OCI-LY7 (cell line): ENCODE results near the gene SPN. TPM values are rescaled to one million over a fixed set of nuclear protein-coding genes. Genes with fewer than 3 reads are reported as not detected.

Experiments used
- BruUV-seq: library from RNA; stranded (reverse); fragments of 400-500 nt; replicated peaks from 2 replicates; lab custom pipeline; 2021; lab: Mats Ljungman, UMichigan
- CTCF ChIA-PET: fragments of 300-600 bp; sonication (Branson Sonifier 250); formaldehyde crosslinking; loops from one replicate; lab custom pipeline; 2022; ENCODE audit warnings: antibody characterized with exemption; ENCODE audit not compliant: unreplicated experiment; lab: Charles Lee
- POLR2A ChIA-PET: fragments of 300-600 bp; sonication (Branson Sonifier 250); formaldehyde crosslinking; loops from one replicate; lab custom pipeline; 2022; ENCODE audit warnings: antibody characterized with exemption; lab: Charles Lee
- DNase-seq: peaks from one replicate; pipeline ENCODE4 v3.0.0-alpha.2; 2015; ENCODE audit warnings: low spot score
- H2AFZ ChIP-seq: fragments of 200-600 bp; sonication (generic), shearing (Covaris generic); 2 replicates; pipeline ENCODE4 v1.6.1; 2014; ENCODE audit warnings: mild to moderate bottlenecking, antibody characterized with exemption, low read length, moderate library complexity
- H3K27ac ChIP-seq: fragments of 200-600 bp; sonication (generic); 2 replicates; pipeline ENCODE4 v1.5.1; 2014; ENCODE audit warnings: mixed run types, low read depth, mild to moderate bottlenecking, moderate library complexity, low read length, inconsistent platforms; ENCODE audit not compliant: poor library complexity, severe bottlenecking
- H3K36me3 ChIP-seq: fragments of 200-600 bp; sonication (generic); 2 replicates; pipeline ENCODE4 v1.6.1; 2014; ENCODE audit warnings: mild to moderate bottlenecking, antibody characterized with exemption, low read length, moderate library complexity, mixed read lengths; ENCODE audit not compliant: insufficient read depth
- H3K4me1 ChIP-seq: fragments of 200-600 bp; sonication (generic); 2 replicates; pipeline ENCODE4 v1.5.1; 2014; ENCODE audit warnings: mild to moderate bottlenecking, low read length; ENCODE audit not compliant: insufficient read depth, poor library complexity, severe bottlenecking
- H3K4me2 ChIP-seq: fragments of 200-600 bp; sonication (generic); 2 replicates; pipeline ENCODE4 v1.6.1; 2014; ENCODE audit warnings: mild to moderate bottlenecking, low read length
- H3K4me3 ChIP-seq: fragments of 200-600 bp; sonication (generic); 2 replicates; pipeline ENCODE4 v1.5.1; 2014; ENCODE audit warnings: mild to moderate bottlenecking, low read depth, low read length; ENCODE audit not compliant: poor library complexity, severe bottlenecking
- H3K79me2 ChIP-seq: fragments of 200-600 bp; sonication (generic); 2 replicates; pipeline ENCODE4 v1.6.1; 2016; ENCODE audit warnings: low read depth, mild to moderate bottlenecking, low read length, moderate library complexity, mixed read lengths; ENCODE audit not compliant: insufficient read depth
- H3K9me2 ChIP-seq: fragments of 200-600 bp; sonication (generic); 2 replicates; pipeline ENCODE4 v1.6.1; 2016; ENCODE audit warnings: mild to moderate bottlenecking, low read length, mixed read lengths; ENCODE audit not compliant: insufficient read depth
- H3K9me3 ChIP-seq: fragments of 200-600 bp; sonication (generic); 2 replicates; pipeline ENCODE4 v1.6.1; 2014; ENCODE audit warnings: mild to moderate bottlenecking, mixed run types, low read length, mixed read lengths
- H4K20me1 ChIP-seq: fragments of 200-600 bp; sonication (generic); 2 replicates; pipeline ENCODE4 v1.6.1; 2014; ENCODE audit warnings: mild to moderate bottlenecking, antibody characterized with exemption, low read length, moderate library complexity, mixed read lengths; ENCODE audit not compliant: insufficient read depth
- EZH2phosphoT487 ChIP-seq: fragments of 200-600 bp; sonication (generic); IDR thresholded peaks from 2 replicates; pipeline ENCODE4 v1.6.1; 2018; ENCODE audit warnings: low read depth, borderline replicate concordance, mild to moderate bottlenecking, mixed run types, antibody characterized with exemption, low read length, moderate library complexity, mixed read lengths
- intact Hi-C: fragments of 100-400 bp; cut with micrococcal nuclease; formaldehyde crosslinking; loops from one replicate; pipeline ENCODE4 v1.10.0; 2022; ENCODE audit not compliant: unreplicated experiment
- total RNA-seq, 2 experiments: library from RNA; depleted of rRNA in 1 of 2; stranded (reverse); fragments of >200 nt in 1 of 2; shearing (Covaris generic) in 1 of 2; gene quantifications; 2 replicates each; pipeline ENCODE4 v1.2.3, GENCODE V29; 2014 to 2022
- TF ChIP-seq, protein P1 (sequence below): fragments of 200-600 bp; sonication (generic); conservative IDR thresholded peaks from 2 replicates; pipeline ENCODE4 v1.5.1; 2014; ENCODE audit warnings: mild to moderate bottlenecking, antibody characterized with exemption, low read length, moderate library complexity, mixed read lengths

The SPN gene
- total RNA-seq, 2 experiments from 2014 or later, result 59.4 to 90.5 TPM

DNA sequence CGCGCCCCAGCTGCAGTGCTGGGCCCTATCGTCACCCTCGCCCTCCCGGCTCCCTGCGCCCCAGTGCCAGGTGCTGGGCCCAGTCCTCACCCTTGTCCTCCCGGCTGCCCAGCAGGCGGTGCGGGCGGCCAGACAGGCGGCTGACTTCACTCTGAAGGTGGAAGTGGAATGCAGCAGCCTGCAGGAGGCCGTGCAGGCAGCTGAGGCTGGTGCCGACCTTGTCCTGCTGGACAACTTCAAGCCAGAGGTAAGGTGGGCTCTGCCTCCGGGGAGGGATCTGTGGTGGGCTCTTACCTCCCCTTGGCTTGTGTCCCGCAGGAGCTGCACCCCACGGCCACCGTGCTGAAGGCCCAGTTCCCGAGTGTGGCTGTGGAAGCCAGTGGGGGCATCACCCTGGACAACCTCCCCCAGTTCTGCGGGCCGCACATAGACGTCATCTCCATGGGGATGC lies 33.9 kb downstream of the SPN start:
- intact Hi-C loops, result no loop called here

DNA sequence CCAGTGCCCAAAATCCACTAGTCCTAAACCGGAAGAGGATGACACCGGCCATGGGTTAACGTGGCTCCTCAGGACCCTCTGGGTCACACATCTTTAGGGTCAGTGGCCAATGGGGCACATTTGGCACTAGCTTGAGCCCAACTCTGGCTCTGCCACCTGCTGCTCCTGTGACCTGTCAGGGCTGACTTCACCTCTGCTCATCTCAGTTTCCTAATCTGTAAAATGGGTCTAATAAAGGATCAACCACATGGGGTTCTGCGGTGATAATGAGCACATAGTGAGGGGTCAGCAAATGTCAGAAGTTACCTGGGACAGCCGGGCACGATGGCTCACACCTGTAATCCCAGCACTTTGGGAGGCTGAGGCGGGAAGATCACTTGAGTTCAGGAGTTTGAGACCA lies 34.3 kb downstream of the SPN start:
- Histone ChIP-seq H3K9me2 (no peaks in the 10 kb centered on the region), H3K4me2 (no peak overlapping the region), H3K27ac (no peak overlapping the region), H3K79me2 (no peaks in the 10 kb centered on the region), H4K20me1 (no peaks in the 10 kb centered on the region), H2AFZ (no peak overlapping the region), H3K4me1 (peaks cover 19% of the 10 kb centered on the region), H3K9me3 (no peaks in the 10 kb centered on the region), H3K36me3 (no peaks in the 10 kb centered on the region), H3K4me3 (no peak overlapping the region)
- TF ChIP-seq, protein P1, sequence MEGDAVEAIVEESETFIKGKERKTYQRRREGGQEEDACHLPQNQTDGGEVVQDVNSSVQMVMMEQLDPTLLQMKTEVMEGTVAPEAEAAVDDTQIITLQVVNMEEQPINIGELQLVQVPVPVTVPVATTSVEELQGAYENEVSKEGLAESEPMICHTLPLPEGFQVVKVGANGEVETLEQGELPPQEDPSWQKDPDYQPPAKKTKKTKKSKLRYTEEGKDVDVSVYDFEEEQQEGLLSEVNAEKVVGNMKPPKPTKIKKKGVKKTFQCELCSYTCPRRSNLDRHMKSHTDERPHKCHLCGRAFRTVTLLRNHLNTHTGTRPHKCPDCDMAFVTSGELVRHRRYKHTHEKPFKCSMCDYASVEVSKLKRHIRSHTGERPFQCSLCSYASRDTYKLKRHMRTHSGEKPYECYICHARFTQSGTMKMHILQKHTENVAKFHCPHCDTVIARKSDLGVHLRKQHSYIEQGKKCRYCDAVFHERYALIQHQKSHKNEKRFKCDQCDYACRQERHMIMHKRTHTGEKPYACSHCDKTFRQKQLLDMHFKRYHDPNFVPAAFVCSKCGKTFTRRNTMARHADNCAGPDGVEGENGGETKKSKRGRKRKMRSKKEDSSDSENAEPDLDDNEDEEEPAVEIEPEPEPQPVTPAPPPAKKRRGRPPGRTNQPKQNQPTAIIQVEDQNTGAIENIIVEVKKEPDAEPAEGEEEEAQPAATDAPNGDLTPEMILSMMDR, result no peak
- TF ChIP-seq EZH2phosphoT487, result no peak
- POLR2A ChIA-PET, result no interaction called here
- CTCF ChIA-PET, result no interaction called here
- no peak for DNase-seq
- BruUV-seq, result no TSS peak
- intact Hi-C loops, result no loop called here

More for the DNA sequence above, 33.9 kb downstream of the SPN start:
- no peak for DNase-seq
- no peaks in the 10 kb centered on the region for H3K9me2 ChIP-seq
- TF ChIP-seq EZH2phosphoT487, result no peak
- no peak overlapping the region for H3K27ac ChIP-seq
- ChIA-PET POLR2A (no interaction called here), CTCF (no interaction called here)
- no peaks in the 10 kb centered on the region for H4K20me1 ChIP-seq
- H3K4me1 ChIP-seq, result peaks cover 14% of the 10 kb centered on the region
- H3K4me3 ChIP-seq, result no peak overlapping the region
- H3K4me2 ChIP-seq, result no peak overlapping the region
- H3K9me3 ChIP-seq, result no peaks in the 10 kb centered on the region
- H2AFZ ChIP-seq, result no peak overlapping the region
- BruUV-seq, result no TSS peak
- no peaks in the 10 kb centered on the region for H3K36me3 ChIP-seq
- H3K79me2 ChIP-seq, result no peaks in the 10 kb centered on the region

DNA sequence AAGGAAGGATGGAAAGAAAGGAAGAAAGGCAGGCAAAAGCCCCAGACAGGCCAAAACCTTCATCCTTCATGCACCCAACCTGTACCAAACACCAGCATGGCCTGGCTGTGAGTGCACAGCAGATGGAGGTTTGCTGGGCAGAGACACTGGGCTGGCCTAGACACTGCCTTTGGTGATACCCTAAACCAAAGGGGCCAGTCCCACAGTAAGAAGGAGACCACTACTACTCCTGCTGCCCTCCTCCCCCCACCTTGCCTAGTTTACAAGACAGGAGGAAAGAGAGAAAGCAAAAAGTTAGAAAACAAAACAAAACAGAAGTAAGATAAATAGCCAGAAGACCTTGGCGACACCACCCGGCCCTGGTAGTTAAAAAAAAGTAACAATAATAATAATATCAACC lies 35.0 kb downstream of the SPN start:
- no peak for DNase-seq
- intact Hi-C loops, result no loop called here
- TSS peak; percentile 86 for BruUV-seq
- no peak overlapping the region for H3K4me2 ChIP-seq
- no peak for TF ChIP-seq EZH2phosphoT487
- TF ChIP-seq, protein P1, result no peak
- H2AFZ ChIP-seq, result no peak overlapping the region
- H3K9me2 ChIP-seq, result no peaks in the 10 kb centered on the region
- H3K4me3 ChIP-seq, result no peak overlapping the region
- H3K9me3 ChIP-seq, result no peaks in the 10 kb centered on the region
- H3K27ac ChIP-seq, result no peak overlapping the region
- ChIA-PET POLR2A (interaction anchor here (0.6 kb wide), 1 partner anchor 100 kb away, joined by 4 read pairs; no protein-coding TSS in a partner anchor), CTCF (interaction anchor here (0.6 to 1.3 kb wide), 2 partner anchors 16 to 32 kb away, joined by 3 read pairs; no protein-coding TSS in a partner anchor)
- H3K4me1 ChIP-seq, result peaks cover 26% of the 10 kb centered on the region
- H3K79me2 ChIP-seq, result no peaks in the 10 kb centered on the region
- H4K20me1 ChIP-seq, result no peaks in the 10 kb centered on the region
- no peaks in the 10 kb centered on the region for H3K36me3 ChIP-seq
